Right cardiac atrium (tissue), 5 donors: Measurements from ENCODE around the gene NANOS3. TPM values are rescaled to one million over a fixed set of nuclear protein-coding genes. Genes with fewer than 3 reads are reported as not detected.
"Not testable (repeated sequence)": the region's sequence is repeated elsewhere in the genome, so short reads cannot be mapped to it uniquely, and the experiment has no call there.

Source experiments
- ATAC-seq, 2 donors: fragments of 200-7000 bp; cut with Tn5 transposase; one replicate each; pipeline versions ENCODE4 v1.8.0 to v1.9.1; 2020; ENCODE audit warnings: moderate library complexity in 2 of 2, mild to moderate bottlenecking in 1 of 2
- DNase-seq, 3 donors: peaks; one replicate each; pipeline ENCODE4 v3.0.0-alpha.2; 2020
- H3K27ac ChIP-seq: one replicate; pipeline ENCODE4 v1.5.1; 2013; ENCODE audit warnings: mild to moderate bottlenecking, low read length, control low read depth, moderate library complexity
- H3K27me3 ChIP-seq: one replicate; pipeline ENCODE4 v1.6.1; 2013; ENCODE audit not compliant: control insufficient read depth, insufficient read depth
- H3K4me1 ChIP-seq: one replicate; pipeline ENCODE4 v1.6.1; 2013; ENCODE audit warnings: low read length; ENCODE audit not compliant: control insufficient read depth, insufficient read depth
- H3K4me3 ChIP-seq: one replicate; pipeline ENCODE4 v1.5.1; 2013; ENCODE audit warnings: low read length, control low read depth
- H3K9me3 ChIP-seq: one replicate; pipeline ENCODE4 v1.6.1; 2013; ENCODE audit warnings: low read length; ENCODE audit not compliant: control insufficient read depth
- WGBS: extraction: QIAGEN DNeasy Blood & Tissue Kit; methylation state at CpG from one replicate; pipeline ENCODE4 v1.1.7; 2013; 5-methylcytosine and 5-hydroxymethylcytosine counted together
- intact Hi-C, 4 donors: fragments of 100-400 bp; cut with DNase I; formaldehyde crosslinking; loops; one replicate each; pipeline versions ENCODE4 v1.11.0 to v1.14.0; 2022 to 2023
- polyA plus RNA-seq: library from polyadenylated mRNA; stranded (reverse); fragments of 200-250 nt; gene quantifications from one replicate; pipeline ENCODE4 v1.2.3, GENCODE V29; 2013
- total RNA-seq, 4 donors: library from RNA; stranded (reverse); fragmentation: NEBNext Ultra II Directional; extraction: Animal tissue kit (Norgen Biotek cat#: 25700); gene quantifications; one replicate each; pipeline ENCODE4 v1.2.1, GENCODE V29; 2021
- donor health status: healthy with polysubstance abuse.
- donor health status: DM: no; HTN: yes; CAD: no.
- donor health status: DM: no; HTN: no; CAD: no.
- donor health status: DM: no; HTN: yes; CAD: no; lungs with severe emphysema.
- donor health status: DM: yes; HTN: yes; CAD: no.

Gene NANOS3
- total and polyA plus RNA-seq, 5 donors = 0.86 to 2.1 (median 1.6) TPM; not detected in 1

- DNase-seq (no peak), ATAC-seq (no peak)
- no peaks in the 10 kb centered on the region for H3K27me3 ChIP-seq
- no peak overlapping the region for H3K4me3 ChIP-seq
- no peaks in the 10 kb centered on the region for H3K9me3 ChIP-seq
- 92% methylated on average over 17 of the region's 17 CpGs for WGBS
- intact Hi-C loops = no loop called here
- H3K4me1 ChIP-seq = no peaks in the 10 kb centered on the region
- H3K27ac ChIP-seq = no peak overlapping the region
These were observed 36.4 kb downstream of the NANOS3 start for GRCh38 chr19:13913352-13913751.

- intact Hi-C loops = no loop called here
- Histone ChIP-seq H3K27ac (no peak overlapping the region), H3K9me3 (no peaks in the 10 kb centered on the region), H3K27me3 (no peaks in the 10 kb centered on the region), H3K4me3 (no peak overlapping the region), H3K4me1 (no peaks in the 10 kb centered on the region)
- DNase-seq = no peak
- whole genome bisulfite sequencing = 82% methylated on average over 3 of the region's 3 CpGs
- ATAC-seq = no peak
These were observed 37.8 kb downstream of the NANOS3 start for GRCh38 chr19:13914777-13915176.

GRCh38 chr19:13917888-13918406 is 41.0 kb downstream of the NANOS3 start:
- Histone ChIP-seq H3K27me3 (no peaks in the 10 kb centered on the region), H3K9me3 (no peaks in the 10 kb centered on the region), H3K4me3 (no peak overlapping the region), H3K27ac (no peak overlapping the region), H3K4me1 (no peaks in the 10 kb centered on the region)
- ATAC-seq = peak in 1 of 2 donors; percentile 62
- 68% methylated on average over 14 of the region's 14 CpGs for WGBS
- DNase-seq = peak in 2 of 3 donors; percentile 72
- intact Hi-C loops = no loop called here

- ATAC-seq (peak in 1 of 2 donors; percentile 10), DNase-seq (no peak)
- intact Hi-C loops = no loop called here
- Histone ChIP-seq H3K4me3 (no peak overlapping the region), H3K27ac (no peak overlapping the region), H3K4me1 (no peaks in the 10 kb centered on the region), H3K27me3 (no peaks in the 10 kb centered on the region), H3K9me3 (no peaks in the 10 kb centered on the region)
- 87% methylated on average over 34 of the region's 34 CpGs for whole genome bisulfite sequencing
These were observed 41.9 kb downstream of the NANOS3 start for GRCh38 chr19:13918726-13919411.

GRCh38 chr19:13920524-13920923 is 43.6 kb downstream of the NANOS3 start:
- 97% methylated on average over 11 of the region's 11 CpGs for WGBS
- ATAC-seq (peak in 1 of 2 donors; percentile 5), DNase-seq (no peak)
- no peaks in the 10 kb centered on the region for H3K4me1 ChIP-seq
- H3K27me3 ChIP-seq = no peaks in the 10 kb centered on the region
- no peaks in the 10 kb centered on the region for H3K9me3 ChIP-seq
- intact Hi-C loops = no loop called here
- H3K27ac ChIP-seq = no peak overlapping the region
- H3K4me3 ChIP-seq = no peak overlapping the region

- 90% methylated on average over 2 of the region's 2 CpGs for WGBS
- no peak overlapping the region for H3K4me3 ChIP-seq
- intact Hi-C loops = no loop called here
- DNase-seq (no peak), ATAC-seq (peak in 1 of 2 donors; percentile 44)
- no peak overlapping the region for H3K27ac ChIP-seq
- H3K9me3 ChIP-seq = no peaks in the 10 kb centered on the region
- H3K27me3 ChIP-seq = no peaks in the 10 kb centered on the region
- no peaks in the 10 kb centered on the region for H3K4me1 ChIP-seq
These were observed 44.2 kb downstream of the NANOS3 start for GRCh38 chr19:13920940-13921747.

- DNase-seq, H3K27me3 ChIP-seq, ATAC-seq, intact Hi-C loops, H3K4me3 ChIP-seq, H3K27ac ChIP-seq, H3K4me1 ChIP-seq, H3K9me3 ChIP-seq: not testable (repeated sequence)
- 97% methylated on average over 6 of the region's 6 CpGs for WGBS
These were observed 45.2 kb downstream of the NANOS3 start for GRCh38 chr19:13922118-13922517.

GRCh38 chr19:13923194-13923987 is 46.5 kb downstream of the NANOS3 start:
- Histone ChIP-seq H3K27ac (no peak overlapping the region), H3K4me1 (no peaks in the 10 kb centered on the region), H3K4me3 (no peak overlapping the region), H3K27me3 (no peaks in the 10 kb centered on the region), H3K9me3 (no peaks in the 10 kb centered on the region)
- no peak for ATAC-seq
- no peak for DNase-seq
- 94% methylated on average over 28 of the region's 28 CpGs for WGBS
- intact Hi-C loops = no loop called here

- Histone ChIP-seq H3K4me1 (no peaks in the 10 kb centered on the region), H3K27ac (peak overlapping the region; percentile 23), H3K4me3 (no peak overlapping the region), H3K9me3 (no peaks in the 10 kb centered on the region), H3K27me3 (no peaks in the 10 kb centered on the region)
- WGBS = 85% methylated on average over 4 of the region's 4 CpGs
- intact Hi-C loops = no loop called here
- DNase-seq (no peak), ATAC-seq (no peak)
These were observed 49.1 kb downstream of the NANOS3 start for GRCh38 chr19:13926010-13926409.

- WGBS = 65% methylated on average over 8 of the region's 8 CpGs
- DNase-seq (no peak), ATAC-seq (peak in 1 of 2 donors; percentile 77)
- H3K27me3 ChIP-seq = no peaks in the 10 kb centered on the region
- H3K4me1 ChIP-seq = no peaks in the 10 kb centered on the region
- intact Hi-C loops = no loop called here
- H3K4me3 ChIP-seq = no peak overlapping the region
- peak overlapping the region; percentile 23 for H3K27ac ChIP-seq
- no peaks in the 10 kb centered on the region for H3K9me3 ChIP-seq
These were observed 49.8 kb downstream of the NANOS3 start for GRCh38 chr19:13926715-13927114.
